ENCODE data around the gene LIMA1.
"Not testable (repeated sequence)": the region's sequence is repeated elsewhere in the genome, so short reads cannot be mapped to it uniquely, and the experiment has no call there.

- TF ChIP-seq CTCF (conservative IDR thresholded peaks at IDR 0.05); ZFX (IDR thresholded peaks at IDR 0.05): not testable (repeated sequence)
Observed at GRCh38 chr12:50324077-50324476, 40.8 kb upstream of the LIMA1 start.
